ENCODE data around the gene CLDN2. TPM values are rescaled to one million over a fixed set of nuclear protein-coding genes. Genes with fewer than 3 reads are reported as not detected.

The CLDN2 gene
- total RNA-seq, 2 experiments from 2014 or later: not detected

- ChIA-PET POLR2A (no interaction called here), CTCF (ENCODE audit: unreplicated experiment) (no interaction called here)
- Histone ChIP-seq H4K20me1 (ENCODE audit: insufficient read depth, low read length) (no peaks in the 10 kb centered on the region), H3K4me1 (ENCODE audit: insufficient read depth, low read length, poor library complexity, severe bottlenecking) (no peaks in the 10 kb centered on the region), H2AFZ (ENCODE audit: low read length) (no peak overlapping the region), H3K4me3 (ENCODE audit: low read depth, low read length, poor library complexity, severe bottlenecking) (no peak overlapping the region), H3K9me3 (ENCODE audit: low read length) (no peaks in the 10 kb centered on the region), H3K36me3 (ENCODE audit: insufficient read depth, low read length) (no peaks in the 10 kb centered on the region), H3K27ac (ENCODE audit: low read depth, low read length, poor library complexity, severe bottlenecking) (no peak overlapping the region), H3K9me2 (ENCODE audit: insufficient read depth, low read length) (no peaks in the 10 kb centered on the region), H3K4me2 (ENCODE audit: low read length) (no peak overlapping the region), H3K79me2 (ENCODE audit: insufficient read depth, low read depth, low read length) (no peaks in the 10 kb centered on the region)
- DNase-seq (ENCODE audit: low spot score): no peak
- TF ChIP-seq CTCF (conservative IDR thresholded peaks at IDR 0.05; ENCODE audit: low read length) (no peak), EZH2phosphoT487 (IDR thresholded peaks at IDR 0.05; ENCODE audit: borderline replicate concordance, low read depth, low read length) (no peak)
- intact Hi-C loops (cut with micrococcal nuclease; ENCODE audit: unreplicated experiment): no loop called here
- no TSS peak for BruUV-seq (replicated peaks)
These were observed 18.9 kb upstream of the CLDN2 start for GRCh38 chrX:106901341-106901740.

GRCh38 chrX:106901781-106902219 lies 18.4 kb upstream of the CLDN2 start:
- no peak overlapping the region for H2AFZ ChIP-seq (ENCODE audit: low read length)
- ChIA-PET CTCF (ENCODE audit: unreplicated experiment) (no interaction called here), POLR2A (no interaction called here)
- no peaks in the 10 kb centered on the region for H3K9me3 ChIP-seq (ENCODE audit: low read length)
- no peak overlapping the region for H3K4me2 ChIP-seq (ENCODE audit: low read length)
- DNase-seq (ENCODE audit: low spot score): no peak
- no peaks in the 10 kb centered on the region for H3K79me2 ChIP-seq (ENCODE audit: insufficient read depth, low read depth, low read length)
- no peak overlapping the region for H3K27ac ChIP-seq (ENCODE audit: low read depth, low read length, poor library complexity, severe bottlenecking)
- no peaks in the 10 kb centered on the region for H3K4me1 ChIP-seq (ENCODE audit: insufficient read depth, low read length, poor library complexity, severe bottlenecking)
- no peaks in the 10 kb centered on the region for H3K9me2 ChIP-seq (ENCODE audit: insufficient read depth, low read length)
- no peak overlapping the region for H3K4me3 ChIP-seq (ENCODE audit: low read depth, low read length, poor library complexity, severe bottlenecking)
- intact Hi-C loops (cut with micrococcal nuclease; ENCODE audit: unreplicated experiment): no loop called here
- H4K20me1 ChIP-seq (ENCODE audit: insufficient read depth, low read length): no peaks in the 10 kb centered on the region
- TF ChIP-seq CTCF (conservative IDR thresholded peaks at IDR 0.05; ENCODE audit: low read length): no peak
- TF ChIP-seq EZH2phosphoT487 (IDR thresholded peaks at IDR 0.05; ENCODE audit: borderline replicate concordance, low read depth, low read length): no peak
- no TSS peak for BruUV-seq (replicated peaks)
- H3K36me3 ChIP-seq (ENCODE audit: insufficient read depth, low read length): no peaks in the 10 kb centered on the region

GRCh38 chrX:106902684-106903083 lies 17.5 kb upstream of the CLDN2 start:
- Histone ChIP-seq H4K20me1 (ENCODE audit: insufficient read depth, low read length) (no peaks in the 10 kb centered on the region), H3K4me3 (ENCODE audit: low read depth, low read length, poor library complexity, severe bottlenecking) (no peak overlapping the region), H3K9me2 (ENCODE audit: insufficient read depth, low read length) (no peaks in the 10 kb centered on the region), H3K4me1 (ENCODE audit: insufficient read depth, low read length, poor library complexity, severe bottlenecking) (no peaks in the 10 kb centered on the region), H3K4me2 (ENCODE audit: low read length) (no peak overlapping the region), H3K79me2 (ENCODE audit: insufficient read depth, low read depth, low read length) (no peaks in the 10 kb centered on the region), H3K36me3 (ENCODE audit: insufficient read depth, low read length) (no peaks in the 10 kb centered on the region), H3K27ac (ENCODE audit: low read depth, low read length, poor library complexity, severe bottlenecking) (no peak overlapping the region), H3K9me3 (ENCODE audit: low read length) (no peaks in the 10 kb centered on the region), H2AFZ (ENCODE audit: low read length) (no peak overlapping the region)
- no peak for DNase-seq (ENCODE audit: low spot score)
- BruUV-seq (replicated peaks): no TSS peak
- POLR2A ChIA-PET: interaction anchor here (0.5 kb wide), 1 partner anchor 589 kb away, joined by 4 read pairs; no protein-coding TSS in a partner anchor
- CTCF ChIA-PET (ENCODE audit: unreplicated experiment): no interaction called here
- no peak for TF ChIP-seq EZH2phosphoT487 (IDR thresholded peaks at IDR 0.05; ENCODE audit: borderline replicate concordance, low read depth, low read length)
- no peak for TF ChIP-seq CTCF (conservative IDR thresholded peaks at IDR 0.05; ENCODE audit: low read length)
- intact Hi-C loops (cut with micrococcal nuclease; ENCODE audit: unreplicated experiment): no loop called here
